Epithelial cell of proximal tubule (primary cell): Measurements from ENCODE around the gene ST8SIA1. TPM values are rescaled to one million over a fixed set of nuclear protein-coding genes. Genes with fewer than 3 reads are reported as not detected.

ENCODE experiments used
- DNase-seq: peaks from one replicate; pipeline ENCODE4 v3.0.0-alpha.2; 2011; ENCODE audit warnings: low read depth
- H3K4me3 ChIP-seq: 2 replicates; pipeline ENCODE4 v1.5.1; 2011; ENCODE audit warnings: low read depth, mild to moderate bottlenecking, low read length
- CTCF ChIP-seq: conservative IDR thresholded peaks from 2 replicates; pipeline ENCODE4 v1.5.1; 2012; ENCODE audit warnings: low read depth, mild to moderate bottlenecking, low read length
- total RNA-seq: library from RNA; depleted of rRNA; stranded (reverse); fragments of >200 nt; gene quantifications from 2 replicates; pipeline ENCODE4 v1.2.3, GENCODE V29; 2015

The ST8SIA1 gene
- total RNA-seq, 1 donor from 2014 or later = 1.0 TPM

- no peak overlapping the region for H3K4me3 ChIP-seq
- no peak for DNase-seq
- no peak for TF ChIP-seq CTCF
Observed at GRCh38 chr12:22230280-22230794, 104.2 kb downstream of the ST8SIA1 start.

GRCh38 chr12:22229652-22230279 is 104.7 kb downstream of the ST8SIA1 start:
- TF ChIP-seq CTCF = no peak
- DNase-seq = no peak
- no peak overlapping the region for H3K4me3 ChIP-seq

- DNase-seq = no peak
- TF ChIP-seq CTCF = no peak
- no peak overlapping the region for H3K4me3 ChIP-seq
Observed at GRCh38 chr12:22228022-22228875, 106.3 kb downstream of the ST8SIA1 start.

GRCh38 chr12:22223356-22223755 is 111.2 kb downstream of the ST8SIA1 start:
- no peak for TF ChIP-seq CTCF
- DNase-seq = no peak
- no peak overlapping the region for H3K4me3 ChIP-seq

GRCh38 chr12:22217556-22217955 is 117.0 kb downstream of the ST8SIA1 start:
- TF ChIP-seq CTCF = no peak
- no peak for DNase-seq
- no peak overlapping the region for H3K4me3 ChIP-seq

GRCh38 chr12:22215467-22216253 is 118.8 kb downstream of the ST8SIA1 start:
- TF ChIP-seq CTCF = no peak
- DNase-seq = no peak
- no peak overlapping the region for H3K4me3 ChIP-seq
